Fibroblast of pulmonary artery (primary cell): ENCODE measurements around the gene LDB2.

ENCODE experiments used
- DNase-seq: peaks from one replicate; pipeline ENCODE4 v3.0.0-alpha.2; 2010; ENCODE audit warnings: low read depth
- H3K4me3 ChIP-seq: replicated peaks from 2 replicates; pipeline ENCODE4 v1.5.1; 2011; ENCODE audit warnings: low read depth, mild to moderate bottlenecking, control low read depth, low read length, moderate library complexity
- TF ChIP-seq, protein P1 (sequence below): IDR thresholded peaks from 2 replicates; pipeline ENCODE4 v1.5.1; 2011; ENCODE audit warnings: mild to moderate bottlenecking, control low read depth, low read length, inconsistent platforms; ENCODE audit errors: missing control alignments

The LDB2 gene

DNA sequence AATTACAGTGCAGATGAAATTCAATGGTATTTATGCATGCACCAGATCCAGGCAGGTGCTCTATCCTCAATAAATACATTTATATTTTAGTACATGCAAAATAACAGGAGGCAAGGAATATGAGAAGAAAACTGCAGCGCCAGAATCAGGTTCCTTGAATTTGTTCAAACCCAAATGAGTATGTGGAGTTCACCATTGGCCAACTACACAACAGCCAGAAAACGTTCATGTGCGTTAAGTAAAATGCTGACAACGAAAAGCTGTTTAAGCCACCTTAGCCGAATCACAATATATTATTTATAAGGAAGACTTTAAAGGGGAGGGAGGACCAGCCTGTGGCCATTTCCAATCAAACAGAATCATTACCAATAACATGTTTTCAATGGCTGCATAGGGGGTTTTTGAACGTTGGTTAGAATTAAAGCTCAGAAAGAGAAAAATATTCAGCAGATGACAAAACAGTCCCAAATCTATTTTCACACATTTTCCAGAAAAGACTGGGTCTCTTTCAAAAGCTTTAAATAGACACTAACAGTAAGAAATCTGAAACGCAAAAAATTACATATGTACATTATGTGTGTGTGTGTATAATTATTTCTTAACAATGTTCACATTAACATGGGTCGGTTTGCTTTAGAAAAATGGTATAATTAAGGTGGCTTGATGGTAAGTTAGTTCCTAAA is 171.9 kb downstream of the LDB2 start:
- no peak overlapping the region for H3K4me3 ChIP-seq
- DNase-seq, result no peak
- TF ChIP-seq, protein P1, sequence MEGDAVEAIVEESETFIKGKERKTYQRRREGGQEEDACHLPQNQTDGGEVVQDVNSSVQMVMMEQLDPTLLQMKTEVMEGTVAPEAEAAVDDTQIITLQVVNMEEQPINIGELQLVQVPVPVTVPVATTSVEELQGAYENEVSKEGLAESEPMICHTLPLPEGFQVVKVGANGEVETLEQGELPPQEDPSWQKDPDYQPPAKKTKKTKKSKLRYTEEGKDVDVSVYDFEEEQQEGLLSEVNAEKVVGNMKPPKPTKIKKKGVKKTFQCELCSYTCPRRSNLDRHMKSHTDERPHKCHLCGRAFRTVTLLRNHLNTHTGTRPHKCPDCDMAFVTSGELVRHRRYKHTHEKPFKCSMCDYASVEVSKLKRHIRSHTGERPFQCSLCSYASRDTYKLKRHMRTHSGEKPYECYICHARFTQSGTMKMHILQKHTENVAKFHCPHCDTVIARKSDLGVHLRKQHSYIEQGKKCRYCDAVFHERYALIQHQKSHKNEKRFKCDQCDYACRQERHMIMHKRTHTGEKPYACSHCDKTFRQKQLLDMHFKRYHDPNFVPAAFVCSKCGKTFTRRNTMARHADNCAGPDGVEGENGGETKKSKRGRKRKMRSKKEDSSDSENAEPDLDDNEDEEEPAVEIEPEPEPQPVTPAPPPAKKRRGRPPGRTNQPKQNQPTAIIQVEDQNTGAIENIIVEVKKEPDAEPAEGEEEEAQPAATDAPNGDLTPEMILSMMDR, result no peak

DNA sequence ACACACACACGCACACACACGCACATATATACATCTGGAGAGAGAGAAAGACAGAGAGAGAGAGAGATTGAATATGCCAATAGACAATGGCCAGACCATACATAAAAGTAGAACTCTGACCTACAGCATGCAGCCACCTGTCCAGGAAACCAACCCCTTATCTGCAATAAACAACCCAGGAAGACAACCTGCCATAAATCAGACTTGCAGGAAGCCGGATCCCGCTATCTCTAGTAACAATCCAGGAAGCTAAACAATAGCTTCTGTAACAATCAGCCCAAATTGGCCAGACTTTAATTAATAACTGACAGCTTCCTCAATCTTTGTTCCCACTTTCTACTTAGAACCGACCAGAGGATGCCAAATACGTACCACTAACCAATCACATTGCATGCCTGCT is 173.2 kb downstream of the LDB2 start:
- TF ChIP-seq, protein P1, result no peak

DNA sequence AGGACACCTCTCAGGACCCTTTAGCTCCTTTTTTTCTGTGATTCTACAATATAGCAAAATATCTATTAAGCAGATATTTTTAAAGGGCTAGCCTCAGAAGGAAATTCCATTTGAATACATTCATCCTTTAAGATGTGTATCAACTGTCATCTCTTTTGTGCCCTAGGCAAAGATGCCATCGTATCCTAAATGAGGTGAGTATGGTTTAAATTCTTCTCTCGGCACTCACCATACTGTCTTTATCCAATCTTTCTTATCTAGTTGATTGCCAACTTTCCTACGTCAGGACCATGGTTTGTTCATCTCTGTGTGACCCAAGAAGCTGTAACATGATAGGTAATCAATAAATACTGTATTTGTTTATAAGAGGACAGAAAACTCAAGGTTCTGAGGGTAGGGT is 176.0 kb downstream of the LDB2 start:
- no peak for DNase-seq
- TF ChIP-seq, protein P1, result no peak
- no peak overlapping the region for H3K4me3 ChIP-seq

More for the DNA sequence above, 173.2 kb downstream of the LDB2 start:
- DNase-seq, result no peak
- no peak overlapping the region for H3K4me3 ChIP-seq

DNA sequence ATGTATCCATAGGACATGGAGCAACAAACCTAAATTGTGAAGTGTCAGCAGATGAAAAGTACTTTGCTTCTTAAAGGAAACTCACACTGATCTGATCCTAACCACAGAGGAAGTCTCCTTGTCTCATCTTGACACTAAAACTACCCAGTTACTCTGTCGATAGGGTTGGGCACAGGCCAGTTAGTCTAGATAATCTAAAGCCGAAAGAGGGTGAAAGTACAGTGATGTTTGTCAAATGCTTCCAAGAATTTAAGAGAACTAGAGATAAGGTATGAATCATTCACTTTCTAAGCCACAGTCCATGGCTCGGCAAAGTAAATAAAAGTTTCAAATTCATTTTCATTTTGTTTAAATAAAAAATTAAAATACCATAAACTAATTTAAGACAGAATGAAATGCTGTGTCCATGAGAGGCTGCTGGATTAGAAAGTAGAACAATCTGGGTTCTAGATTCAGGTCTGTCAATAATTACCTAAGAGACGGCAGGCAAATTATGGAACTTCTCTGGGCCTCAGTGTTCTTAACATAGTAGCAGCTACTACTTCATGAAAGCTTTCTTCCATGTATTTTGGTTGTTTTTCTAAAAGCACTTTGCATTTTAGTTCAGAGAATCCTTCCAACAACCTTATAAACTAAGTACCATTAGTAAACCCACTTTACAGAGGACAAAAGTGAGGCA is 176.7 kb downstream of the LDB2 start:
- DNase-seq, result peak; percentile 82
- TF ChIP-seq, protein P1, result no peak
- H3K4me3 ChIP-seq, result no peak overlapping the region

DNA sequence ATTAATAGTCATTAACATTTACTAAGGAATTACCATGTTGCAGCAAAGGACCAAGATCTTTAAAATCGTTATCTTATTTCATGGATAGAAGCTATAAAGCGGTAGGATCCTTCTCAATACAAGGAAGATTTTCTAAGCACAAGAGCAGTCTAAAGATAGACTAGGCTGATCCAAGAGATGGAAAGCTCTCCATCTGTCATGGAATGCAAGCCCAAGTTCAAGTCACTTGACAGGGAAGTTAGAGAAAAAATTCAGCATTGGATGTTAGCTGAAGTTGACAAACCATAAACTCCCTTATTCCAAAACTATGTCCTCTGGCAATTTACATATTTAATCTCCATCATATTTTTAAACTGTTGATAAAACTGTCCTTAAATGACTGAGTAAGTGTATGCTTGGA is 177.7 kb downstream of the LDB2 start:
- no peak for DNase-seq
- TF ChIP-seq, protein P1, result no peak
- H3K4me3 ChIP-seq, result no peak overlapping the region

DNA sequence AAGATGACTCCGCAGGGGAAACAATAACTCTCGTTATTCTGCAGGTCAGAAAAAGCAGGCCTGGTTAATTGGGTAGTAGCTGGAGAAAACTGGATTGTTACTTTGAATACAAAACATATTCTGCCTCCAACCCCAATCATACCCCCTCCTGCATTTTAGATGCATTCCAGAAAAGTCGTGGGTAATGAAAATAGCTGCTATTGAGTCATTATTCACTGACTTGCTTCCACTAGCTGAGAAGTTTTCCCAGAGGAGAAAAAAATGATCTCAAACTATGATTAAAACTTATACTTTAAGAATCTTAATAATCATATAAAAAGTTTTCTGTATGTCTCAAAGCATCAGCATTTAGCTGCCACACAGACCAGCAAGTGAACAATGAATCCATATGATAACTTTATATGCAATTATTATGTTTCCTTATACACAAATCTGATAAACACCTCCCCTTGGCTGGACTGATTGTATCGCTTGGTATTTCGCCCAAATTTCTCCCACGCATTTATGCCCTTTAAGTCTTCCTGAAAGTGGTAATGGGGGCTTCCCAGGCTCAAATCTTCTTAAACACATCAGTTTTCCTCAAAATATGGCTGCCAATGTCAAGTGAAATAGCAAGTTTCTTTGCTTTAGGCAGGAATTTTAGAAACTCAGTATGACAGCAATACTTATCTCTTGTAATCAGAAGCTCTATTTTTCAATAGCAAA is 181.0 kb downstream of the LDB2 start:
- DNase-seq, result no peak
- TF ChIP-seq, protein P1, result no peak
- no peak overlapping the region for H3K4me3 ChIP-seq
